ENCODE measurements around the gene CRB2.

- no peak for TF ChIP-seq CTCF (IDR thresholded peaks at IDR 0.05)
- TF ChIP-seq POLR2A (IDR thresholded peaks at IDR 0.05): no peak
Observed at GRCh38 chr9:123362856-123363255, 6.9 kb downstream of the CRB2 start.
